ENCODE results near the gene LGALS9B.
"Not testable (repeated sequence)": the region's sequence is repeated elsewhere in the genome, so short reads cannot be mapped to it uniquely, and the experiment has no call there.

- not testable (repeated sequence) for TF ChIP-seq RXRA (IDR thresholded peaks at IDR 0.05); CTCF (IDR thresholded peaks at IDR 0.05; ENCODE audit: low read depth, low read length, missing input control); REST (IDR thresholded peaks at IDR 0.05); GABPA (IDR thresholded peaks at IDR 0.05 in 1 of 2, conservative IDR thresholded peaks at IDR 0.05 in 1 of 2); RAD21 (IDR thresholded peaks at IDR 0.05); JUND (IDR thresholded peaks at IDR 0.05); TAF1 (conservative IDR thresholded peaks at IDR 0.05); MAX (IDR thresholded peaks at IDR 0.05); ZBTB33 (IDR thresholded peaks at IDR 0.05); NR2F2 (IDR thresholded peaks at IDR 0.05); EGR1 (IDR thresholded peaks at IDR 0.05; ENCODE audit: low read depth in 2 of 2); HNF4A (conservative IDR thresholded peaks at IDR 0.05); YY1 (IDR thresholded peaks at IDR 0.05); ATF3 (IDR thresholded peaks at IDR 0.05)
These were observed 22.6 kb downstream of the LGALS9B start for GRCh38 chr17:20444581-20445236.
